HG03342 (cell line): Measurements from ENCODE around the gene FABP7.

ENCODE experiments used
- ATAC-seq: cut with Tn5 transposase; IDR thresholded peaks from one replicate; pipeline ENCODE4 v1.9.1; 2021; ENCODE audit warnings: mild to moderate bottlenecking, moderate library complexity; ENCODE audit not compliant: unreplicated experiment

The FABP7 gene

GRCh38 chr6:122792766-122793165 lies 13.2 kb downstream of the FABP7 start:
- no peak for ATAC-seq

DNA sequence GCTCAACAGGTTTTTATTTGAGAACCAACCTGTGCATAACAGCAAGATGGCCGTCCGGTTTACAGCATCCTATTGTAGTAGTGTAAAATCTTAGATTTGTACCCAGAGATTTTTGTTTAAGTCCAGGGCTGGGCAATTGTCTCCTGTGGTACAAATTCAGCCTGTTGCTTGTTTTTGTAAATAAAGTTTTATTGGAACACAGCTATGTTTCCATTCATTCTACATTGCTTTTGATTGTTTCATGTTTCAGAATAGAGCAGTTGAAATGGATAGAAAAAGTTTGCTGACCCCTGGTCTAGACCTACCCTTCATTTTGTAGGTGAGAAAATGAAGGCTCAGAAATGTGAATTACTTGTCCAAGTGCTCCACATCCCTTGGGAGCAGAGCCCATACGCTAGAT lies 18.0 kb downstream of the FABP7 start:
- no peak for ATAC-seq

GRCh38 chr6:122798099-122798641 lies 18.7 kb downstream of the FABP7 start:
- peak; percentile 79 for ATAC-seq

DNA sequence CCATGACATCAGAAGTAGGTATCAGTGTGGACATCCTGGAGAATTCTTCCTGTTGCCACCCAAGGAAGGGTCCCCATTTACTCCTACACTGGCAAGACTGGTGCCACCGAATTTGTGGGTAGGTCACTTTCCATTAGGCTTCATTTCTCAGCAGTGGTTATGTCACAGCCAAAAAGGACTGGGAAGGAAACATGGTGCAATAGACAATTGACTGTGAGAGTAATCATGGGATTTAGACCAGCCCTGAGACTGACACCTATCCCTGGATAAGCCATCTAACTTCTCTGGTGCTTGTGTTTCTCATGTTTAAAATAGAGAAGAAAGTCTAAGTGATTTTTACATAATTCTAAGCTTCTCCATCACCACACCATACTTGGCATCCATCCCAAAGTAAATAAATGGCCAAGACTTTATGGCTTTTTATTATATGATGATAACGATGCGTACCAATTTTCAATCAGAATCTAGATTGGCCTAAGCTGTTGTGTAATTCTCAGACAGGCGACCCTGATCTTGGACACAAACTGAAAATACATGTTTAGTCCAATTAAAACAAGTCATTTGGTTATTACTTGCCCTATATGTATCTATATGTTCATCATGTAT lies 19.7 kb downstream of the FABP7 start:
- no peak for ATAC-seq

DNA sequence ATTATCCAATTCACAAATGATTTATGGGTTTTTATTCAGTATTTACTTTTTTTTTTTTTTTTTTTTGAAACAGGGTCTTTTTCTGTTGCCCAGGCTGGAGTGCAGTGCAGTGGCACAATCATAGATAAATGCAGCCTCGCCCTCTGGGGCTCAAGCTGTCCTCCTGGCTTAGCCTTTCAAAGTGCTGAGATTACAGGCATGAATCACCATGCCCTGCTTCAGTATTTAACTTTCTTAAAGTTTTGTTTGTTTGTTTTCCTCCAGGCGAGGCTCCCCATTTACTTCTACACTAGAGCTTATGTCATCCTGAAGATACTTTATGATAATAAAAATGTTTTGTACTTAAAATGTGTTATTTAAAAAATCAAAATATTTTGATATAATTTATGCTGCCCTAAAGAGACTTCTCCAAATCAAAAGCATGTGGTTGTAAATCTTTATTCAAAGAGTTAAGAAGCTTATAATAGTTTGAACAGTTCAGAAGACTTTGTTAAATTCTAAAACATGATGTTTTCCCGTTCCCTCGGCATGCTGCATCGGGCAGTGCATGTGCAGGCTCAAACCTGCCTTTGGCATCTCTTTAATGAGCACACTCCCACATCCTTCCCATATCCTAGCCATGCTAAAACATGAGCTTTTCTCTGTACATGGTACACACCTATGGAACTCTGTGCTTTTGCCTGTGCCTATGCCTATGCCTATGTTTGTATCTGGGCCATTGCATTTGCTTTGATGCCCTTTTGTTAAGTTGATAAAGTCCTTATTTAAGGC lies 20.6 kb downstream of the FABP7 start:
- no peak for ATAC-seq

GRCh38 chr6:122800906-122801305 lies 21.4 kb downstream of the FABP7 start:
- ATAC-seq: no peak

DNA sequence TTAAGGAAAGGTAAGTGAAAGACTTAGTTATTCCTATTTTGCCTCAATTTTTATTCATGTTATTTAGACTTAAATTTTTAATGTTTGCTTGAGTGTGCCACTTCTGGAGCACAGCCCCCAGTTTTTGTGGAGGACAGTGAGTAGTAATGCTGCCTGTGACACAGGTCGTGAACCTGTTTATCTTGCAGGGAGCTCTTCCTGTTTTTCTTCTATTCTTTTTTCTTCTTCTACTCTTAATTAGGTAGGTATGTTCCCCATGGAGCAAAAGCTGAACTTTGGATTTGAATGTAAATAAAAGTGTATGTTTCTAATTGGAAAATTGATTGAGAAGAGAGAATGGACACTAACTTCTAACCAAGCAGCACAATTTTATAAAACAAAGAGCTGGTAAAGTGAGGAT lies 21.9 kb downstream of the FABP7 start:
- ATAC-seq: no peak

DNA sequence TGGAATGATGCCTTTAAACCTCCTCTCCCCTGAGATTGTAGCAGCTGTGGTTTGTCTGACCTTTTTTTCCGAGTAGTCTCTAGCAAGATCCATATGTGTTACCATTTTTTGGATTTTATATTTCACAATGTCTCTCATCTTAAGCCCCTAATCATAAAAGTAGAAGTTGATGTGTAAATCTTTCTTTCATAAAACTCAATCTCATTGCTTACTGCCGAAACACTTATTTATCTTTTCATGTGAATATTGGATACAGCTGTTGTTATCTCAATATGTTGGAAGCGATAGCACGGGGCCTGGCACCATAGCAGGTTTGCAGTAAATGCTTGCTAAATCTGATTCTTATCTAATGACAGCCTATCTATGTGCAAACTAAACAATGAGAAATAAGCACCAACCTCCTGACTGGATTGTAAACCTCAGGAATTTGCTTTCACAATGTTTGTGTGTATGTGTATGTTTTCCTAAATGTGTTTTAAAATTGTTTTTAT lies 23.7 kb downstream of the FABP7 start:
- no peak for ATAC-seq

DNA sequence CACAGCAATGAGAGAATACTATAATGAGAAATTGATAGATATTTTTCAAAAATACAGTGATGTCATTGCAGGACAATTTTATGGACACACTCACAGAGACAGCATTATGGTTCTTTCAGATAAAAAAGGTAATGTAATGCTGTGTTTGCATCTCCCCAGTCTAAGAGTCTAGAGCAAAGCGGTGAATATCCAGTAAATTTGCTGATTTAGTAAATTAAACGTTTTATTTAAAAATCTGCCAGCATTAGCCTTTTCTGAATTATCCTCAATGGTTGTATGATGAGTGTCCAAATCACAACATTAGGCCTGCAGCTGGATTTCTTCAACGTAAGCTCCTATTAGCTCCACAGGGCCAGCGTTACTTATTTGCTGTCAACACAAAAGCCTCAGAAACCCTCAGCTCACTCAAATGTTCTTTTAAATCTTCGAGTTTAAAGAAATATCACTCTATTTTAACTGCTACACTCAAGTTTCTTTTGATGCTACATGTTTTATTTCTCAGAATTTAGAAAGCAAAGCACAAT lies 25.5 kb downstream of the FABP7 start:
- ATAC-seq: no peak

DNA sequence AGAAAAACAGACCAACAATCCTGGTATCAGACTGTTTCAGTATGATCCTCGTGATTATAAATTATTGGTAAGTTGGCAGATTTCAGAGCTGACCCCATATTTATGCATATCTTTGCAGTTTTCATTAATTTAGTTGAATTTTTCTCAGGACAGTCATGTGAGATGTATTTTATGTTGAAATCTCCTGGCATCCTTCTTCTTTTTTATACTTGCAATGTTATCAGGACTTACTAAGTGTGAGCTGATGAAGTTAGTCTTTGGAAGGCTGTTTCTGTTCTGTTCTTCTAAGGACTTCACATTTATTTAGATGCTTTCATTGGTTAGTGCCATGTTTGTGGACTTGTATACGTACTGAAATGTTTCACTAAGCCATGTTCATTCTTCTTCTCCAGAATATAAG lies 26.8 kb downstream of the FABP7 start:
- ATAC-seq: no peak

GRCh38 chr6:122808121-122808885 lies 28.8 kb downstream of the FABP7 start:
- ATAC-seq: no peak

DNA sequence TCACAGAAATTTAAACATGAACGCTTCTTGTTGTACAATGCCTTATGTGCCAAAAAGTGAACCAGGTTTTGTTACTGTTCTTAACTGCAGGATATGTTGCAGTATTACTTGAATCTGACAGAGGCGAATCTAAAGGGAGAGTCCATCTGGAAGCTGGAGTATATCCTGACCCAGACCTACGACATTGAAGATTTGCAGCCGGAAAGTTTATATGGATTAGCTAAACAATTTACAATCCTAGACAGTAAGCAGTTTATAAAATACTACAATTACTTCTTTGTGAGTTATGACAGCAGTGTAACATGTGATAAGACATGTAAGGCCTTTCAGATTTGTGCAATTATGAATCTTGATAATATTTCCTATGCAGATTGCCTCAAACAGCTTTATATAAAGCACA lies 29.5 kb downstream of the FABP7 start:
- ATAC-seq: no peak

GRCh38 chr6:122809691-122810090 lies 30.2 kb downstream of the FABP7 start:
- ATAC-seq: no peak

DNA sequence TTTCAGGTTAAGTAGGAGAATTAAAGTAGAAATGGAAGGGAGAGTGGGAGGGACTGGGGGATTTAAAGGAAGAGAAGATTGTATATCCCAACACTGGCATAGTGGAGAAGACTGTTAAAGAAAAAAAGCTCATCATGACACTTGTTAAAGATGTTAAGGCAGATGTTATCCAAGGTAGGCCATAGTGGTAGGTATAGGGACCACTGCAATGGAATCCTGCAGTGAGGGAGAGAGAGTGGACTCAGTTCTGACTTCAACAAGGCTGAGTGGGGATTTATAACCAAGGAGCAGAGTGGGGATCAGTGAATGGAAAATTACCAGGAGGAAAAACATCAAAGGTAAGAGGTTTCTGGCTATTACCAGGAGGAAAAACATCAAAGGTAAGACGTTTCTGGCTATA lies 30.7 kb downstream of the FABP7 start:
- no peak for ATAC-seq

GRCh38 chr6:122817358-122817757 lies 37.8 kb downstream of the FABP7 start:
- ATAC-seq: no peak

DNA sequence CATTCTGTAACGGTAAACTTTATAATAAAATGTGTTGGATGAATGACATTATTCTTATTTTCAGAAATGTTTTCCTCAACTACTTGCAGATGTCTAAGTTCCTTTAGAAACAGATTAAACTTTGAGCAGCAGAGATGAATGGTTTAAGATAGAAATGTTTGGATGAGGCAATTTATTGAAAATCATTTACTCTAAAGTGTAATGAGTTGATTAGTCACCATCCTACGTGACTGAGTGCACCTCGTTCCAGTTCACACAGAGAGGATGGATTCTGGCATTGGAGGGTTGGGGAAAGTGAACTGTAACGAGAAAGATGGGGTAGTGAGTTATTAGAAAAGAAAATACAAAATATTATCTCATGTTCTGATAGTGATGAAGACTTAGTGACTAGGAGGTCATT lies 38.2 kb downstream of the FABP7 start:
- no peak for ATAC-seq

DNA sequence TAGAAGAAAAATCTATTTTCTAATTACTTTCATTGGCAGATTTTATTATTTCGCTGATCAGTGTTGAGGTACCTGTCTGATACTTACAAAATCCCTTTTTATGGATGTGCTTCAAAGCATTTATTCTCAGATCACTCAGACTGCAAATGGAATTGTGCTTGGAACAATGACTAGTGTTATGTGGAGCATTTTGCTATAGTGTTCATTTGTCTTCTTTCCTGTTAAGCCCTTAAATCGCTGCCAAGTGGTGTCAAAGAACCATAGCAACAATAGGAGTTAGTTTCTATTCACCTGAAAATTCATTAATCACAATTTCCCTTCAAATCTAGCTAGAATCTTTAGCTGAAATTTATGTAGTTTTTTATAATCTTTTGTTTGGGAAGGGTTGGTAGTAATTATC lies 39.4 kb downstream of the FABP7 start:
- ATAC-seq: no peak

DNA sequence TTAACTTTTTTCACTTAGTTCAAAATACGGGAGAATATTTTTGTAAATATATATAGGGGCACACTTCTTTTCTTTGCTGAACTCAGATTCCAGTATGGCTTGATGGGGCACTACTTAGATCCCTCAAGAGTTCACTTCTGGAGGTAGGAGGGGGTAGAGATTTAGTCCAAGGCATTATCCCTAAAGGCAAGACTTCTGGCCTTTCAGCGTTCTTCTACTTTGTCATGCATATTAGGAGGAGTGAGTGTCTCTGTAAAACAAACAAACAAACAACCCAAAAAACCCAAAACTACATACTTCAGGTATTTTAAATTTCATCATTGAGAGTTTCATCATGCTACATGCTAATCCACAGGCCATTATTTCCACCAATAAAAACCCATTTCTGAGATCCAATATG lies 41.6 kb downstream of the FABP7 start:
- no peak for ATAC-seq

- ATAC-seq: no peak
Measured at GRCh38 chr6:122825163-122825562, 45.6 kb downstream of the FABP7 start.

DNA sequence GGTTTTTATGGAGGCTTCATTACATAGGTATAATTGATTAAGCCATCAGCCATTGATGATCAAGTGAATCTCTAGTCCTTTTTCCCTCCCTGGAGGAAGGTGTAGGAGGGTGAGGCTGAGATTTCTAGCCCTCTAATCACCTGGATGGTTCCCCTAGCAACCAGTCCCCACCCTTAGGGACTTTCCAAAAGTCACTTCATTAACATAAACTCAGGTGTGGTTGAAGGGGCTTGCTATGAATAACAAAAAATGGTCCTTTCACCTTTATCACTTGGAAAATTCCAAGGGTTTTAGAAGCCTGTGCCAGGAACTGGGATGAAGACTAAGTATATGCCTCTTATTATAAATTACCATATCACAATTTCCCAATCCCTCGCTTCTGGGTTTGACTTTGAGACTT lies 49.9 kb downstream of the FABP7 start:
- ATAC-seq: no peak

- ATAC-seq: no peak
Measured at GRCh38 chr6:122831511-122831910, 52.0 kb downstream of the FABP7 start.
